Measurements from ENCODE around the gene C1orf115.
"Not testable (repeated sequence)": the region's sequence is repeated elsewhere in the genome, so short reads cannot be mapped to it uniquely, and the experiment has no call there.

DNA sequence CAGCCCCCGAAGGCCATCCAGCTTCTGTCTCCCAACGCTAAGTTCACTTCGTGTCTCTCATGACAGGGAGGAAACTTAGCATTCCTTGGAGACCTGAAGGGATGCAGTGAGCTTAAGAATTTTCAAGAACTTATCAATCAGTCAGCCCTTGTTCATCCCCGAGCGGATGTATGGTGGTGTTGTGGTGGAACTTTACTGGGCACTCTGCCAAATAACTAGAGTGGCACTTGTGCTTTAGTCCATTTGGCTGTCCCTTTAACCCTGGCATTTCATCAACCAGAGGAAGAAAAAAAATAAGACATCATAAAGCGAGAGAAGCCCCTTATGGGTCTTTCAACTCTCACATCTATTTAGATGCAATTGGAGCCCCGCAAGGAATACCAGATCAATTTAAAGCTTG lies 31.1 kb downstream of the C1orf115 start:
- TF ChIP-seq, protein P1, sequence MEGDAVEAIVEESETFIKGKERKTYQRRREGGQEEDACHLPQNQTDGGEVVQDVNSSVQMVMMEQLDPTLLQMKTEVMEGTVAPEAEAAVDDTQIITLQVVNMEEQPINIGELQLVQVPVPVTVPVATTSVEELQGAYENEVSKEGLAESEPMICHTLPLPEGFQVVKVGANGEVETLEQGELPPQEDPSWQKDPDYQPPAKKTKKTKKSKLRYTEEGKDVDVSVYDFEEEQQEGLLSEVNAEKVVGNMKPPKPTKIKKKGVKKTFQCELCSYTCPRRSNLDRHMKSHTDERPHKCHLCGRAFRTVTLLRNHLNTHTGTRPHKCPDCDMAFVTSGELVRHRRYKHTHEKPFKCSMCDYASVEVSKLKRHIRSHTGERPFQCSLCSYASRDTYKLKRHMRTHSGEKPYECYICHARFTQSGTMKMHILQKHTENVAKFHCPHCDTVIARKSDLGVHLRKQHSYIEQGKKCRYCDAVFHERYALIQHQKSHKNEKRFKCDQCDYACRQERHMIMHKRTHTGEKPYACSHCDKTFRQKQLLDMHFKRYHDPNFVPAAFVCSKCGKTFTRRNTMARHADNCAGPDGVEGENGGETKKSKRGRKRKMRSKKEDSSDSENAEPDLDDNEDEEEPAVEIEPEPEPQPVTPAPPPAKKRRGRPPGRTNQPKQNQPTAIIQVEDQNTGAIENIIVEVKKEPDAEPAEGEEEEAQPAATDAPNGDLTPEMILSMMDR (IDR thresholded peaks at IDR 0.05), result not testable (repeated sequence)
- not testable (repeated sequence) for TF ChIP-seq POLR2A (IDR thresholded peaks at IDR 0.05)
